HL-60 (cell line): Measurements from ENCODE around the gene ZMYM5.

Source experiments
- DNase-seq, 2 experiments: peaks; one replicate each; pipeline ENCODE4 v3.0.0-alpha.2; 2010 to 2020; ENCODE audit warnings: low read depth in 1 of 2, low spot score in 1 of 2
- H3K27ac ChIP-seq: fragments of 250-450 bp; sonication (Bioruptor Pico); replicated peaks from 2 replicates; pipeline ENCODE4 v1.5.1; 2020; ENCODE audit warnings: mild to moderate bottlenecking, moderate library complexity
- H3K27me3 ChIP-seq: fragments of 250-450 bp; sonication (Bioruptor Pico); 2 replicates; pipeline ENCODE4 v1.5.1; 2021; ENCODE audit warnings: mild to moderate bottlenecking, moderate library complexity; ENCODE audit not compliant: insufficient read depth, poor library complexity, severe bottlenecking
- H3K4me3 ChIP-seq: replicated peaks from 2 replicates; pipeline ENCODE4 v1.5.1; 2011; ENCODE audit warnings: mild to moderate bottlenecking, control low read depth, low read length; ENCODE audit not compliant: insufficient read depth
- CTCF ChIP-seq: IDR thresholded peaks from one replicate; pipeline ENCODE4 v1.5.1; 2011; ENCODE audit warnings: low read length, control low read depth, inconsistent platforms; ENCODE audit not compliant: insufficient read depth
- GABPA ChIP-seq: IDR thresholded peaks from 2 replicates; pipeline ENCODE4 v1.6.1; 2012; ENCODE audit warnings: low read depth
- POLR2AphosphoS5 ChIP-seq: IDR thresholded peaks from 2 replicates; pipeline ENCODE4 v1.6.1; 2012; ENCODE audit warnings: low read depth
- REST ChIP-seq: IDR thresholded peaks from 2 replicates; pipeline ENCODE4 v1.6.1; 2012; ENCODE audit warnings: low read depth; ENCODE audit not compliant: insufficient replicate concordance
- SPI1 ChIP-seq: IDR thresholded peaks from 2 replicates; pipeline ENCODE4 v1.6.1; 2012; ENCODE audit warnings: low read depth, mild to moderate bottlenecking, borderline replicate concordance

The ZMYM5 gene

GRCh38 chr13:19890030-19890429 is 26.6 kb upstream of the ZMYM5 start:
- Histone ChIP-seq H3K27ac (no peak overlapping the region), H3K4me3 (no peak overlapping the region), H3K27me3 (no peaks in the 10 kb centered on the region)
- DNase-seq, result no peak
- TF ChIP-seq POLR2AphosphoS5 (no peak), SPI1 (no peak), CTCF (no peak), REST (no peak), GABPA (no peak)

- Histone ChIP-seq H3K4me3 (no peak overlapping the region), H3K27ac (no peak overlapping the region), H3K27me3 (no peaks in the 10 kb centered on the region)
- TF ChIP-seq GABPA, result no peak
- no peak for TF ChIP-seq REST
- no peak for TF ChIP-seq POLR2AphosphoS5
- no peak for TF ChIP-seq CTCF
- TF ChIP-seq SPI1, result no peak
- DNase-seq, result no peak
Observed at GRCh38 chr13:19888799-19889198, 25.4 kb upstream of the ZMYM5 start.

GRCh38 chr13:19882231-19882630 is 18.8 kb upstream of the ZMYM5 start:
- H3K4me3 ChIP-seq, result no peak overlapping the region
- DNase-seq, result no peak
- H3K27ac ChIP-seq, result no peak overlapping the region
- TF ChIP-seq GABPA, result no peak
- TF ChIP-seq REST, result no peak
- no peak for TF ChIP-seq CTCF
- no peak for TF ChIP-seq POLR2AphosphoS5
- no peak for TF ChIP-seq SPI1
- H3K27me3 ChIP-seq, result no peaks in the 10 kb centered on the region
